Hepatocyte (in vitro differentiated cells): Measurements from ENCODE around the gene TRPC1.

ENCODE experiments used
- CTCF ChIP-seq: fragments of 200-600 bp; sonication (generic); IDR thresholded peaks from 2 replicates; pipeline ENCODE4 v1.5.1; 2016; ENCODE audit warnings: antibody characterized with exemption, mild to moderate bottlenecking; ENCODE audit not compliant: poor library complexity
- EZH2 ChIP-seq: fragments of 200-600 bp; sonication (generic); IDR thresholded peaks from 2 replicates; pipeline ENCODE4 v1.6.1; 2016; ENCODE audit warnings: antibody characterized with exemption, mild to moderate bottlenecking, borderline replicate concordance
- EZH2phosphoT487 ChIP-seq: fragments of 200-600 bp; sonication (generic); IDR thresholded peaks from one replicate; pipeline ENCODE4 v1.6.1; 2018; ENCODE audit warnings: antibody characterized with exemption, mild to moderate bottlenecking, low read depth, moderate library complexity; ENCODE audit not compliant: unreplicated experiment, severe bottlenecking

- TF ChIP-seq CTCF = no peak
- no peak for TF ChIP-seq EZH2
- no peak for TF ChIP-seq EZH2phosphoT487
Observed at GRCh38 chr3:142754494-142754893, 30.7 kb downstream of the TRPC1 start.
